SK-N-SH (cell line): ENCODE results near the gene CMA1. TPM values are rescaled to one million over a fixed set of nuclear protein-coding genes. Genes with fewer than 3 reads are reported as not detected.

ENCODE experiments used
- CTCF ChIA-PET: fragments of 300-600, 350-600 bp; formaldehyde crosslinking; extraction: SDS; loops from one replicate; lab custom pipeline; 2021; lab: Yijun Ruan, JAX
- POLR2A ChIA-PET: fragments of 350-600 bp; sonication (Branson Sonifier 250); formaldehyde crosslinking; extraction: SDS; loops from one replicate; lab custom pipeline; 2020; ENCODE audit warnings: antibody characterized with exemption, inconsistent platforms; lab: Yijun Ruan, JAX
- DNase-seq: peaks from one replicate; pipeline ENCODE4 v3.0.0; 2012
- H2AFZ ChIP-seq: fragments of 200-600 bp; sonication (generic); 2 replicates; pipeline ENCODE4 v1.8.1; 2016; ENCODE audit warnings: antibody characterized with exemption, mild to moderate bottlenecking, low read depth
- H3F3A ChIP-seq: fragments of 200-600 bp; sonication (generic); replicated peaks from 2 replicates; pipeline ENCODE3; 2016; ENCODE audit warnings: antibody characterized with exemption, mild to moderate bottlenecking; ENCODE audit not compliant: insufficient read depth
- H3K27ac ChIP-seq, 2 experiments: fragments of 200-500 bp in 1 of 2; fragments of 200-600 bp in 1 of 2; sonication (Bioruptor generic) in 1 of 2; sonication (generic), shearing (Covaris generic) in 1 of 2; 2 replicates each; pipeline versions ENCODE4 v1.5.1 to v1.6.1; 2014 to 2016; ENCODE audit warnings: low read depth in 2 of 2, inconsistent platforms in 1 of 2, low read length in 1 of 2, mild to moderate bottlenecking in 1 of 2, mixed read lengths in 1 of 2
- H3K27me3 ChIP-seq: fragments of 200-600 bp; sonication (generic), shearing (Covaris generic); 2 replicates; pipeline ENCODE4 v1.6.1; 2016; ENCODE audit warnings: mixed run types; ENCODE audit not compliant: insufficient read depth
- H3K36me3 ChIP-seq, 2 experiments: fragments of 200-500 bp in 1 of 2; fragments of 200-600 bp in 1 of 2; sonication (Bioruptor generic) in 1 of 2; sonication (generic) in 1 of 2; replicated peaks in 1 of 2; 2 replicates each; pipeline versions ENCODE3 to v1.5.1; 2014 to 2016; ENCODE audit warnings: low read length in 1 of 2, mild to moderate bottlenecking in 1 of 2; ENCODE audit not compliant: insufficient read depth in 2 of 2, control insufficient read depth in 1 of 2
- H3K4me1 ChIP-seq, 2 experiments: fragments of 200-500 bp in 1 of 2; fragments of 200-600 bp in 1 of 2; sonication (Bioruptor generic) in 1 of 2; sonication (generic), shearing (Covaris generic) in 1 of 2; 2 replicates each; pipeline versions ENCODE4 v1.5.1 to v1.6.1; 2014 to 2016; ENCODE audit warnings: low read depth in 1 of 2, low read length in 1 of 2, mixed run types in 1 of 2; ENCODE audit not compliant: insufficient read depth in 2 of 2, control insufficient read depth in 1 of 2
- H3K4me2 ChIP-seq: fragments of 200-600 bp; sonication (generic), shearing (Covaris generic); 2 replicates; pipeline ENCODE4 v1.6.1; 2017; ENCODE audit warnings: mixed run types
- H3K4me3 ChIP-seq, 2 experiments: fragments of 200-500 bp in 1 of 2; fragments of 200-600 bp in 1 of 2; sonication (Bioruptor generic) in 1 of 2; sonication (generic), shearing (Covaris generic) in 1 of 2; 2 replicates each; pipeline versions ENCODE4 v1.5.1 to v1.8.1; 2014 to 2016; ENCODE audit warnings: low read depth in 2 of 2, inconsistent platforms in 1 of 2, low read length in 1 of 2, mild to moderate bottlenecking in 1 of 2, mixed read lengths in 1 of 2, moderate library complexity in 1 of 2
- H3K79me2 ChIP-seq: fragments of 200-600 bp; sonication (generic); 2 replicates; pipeline ENCODE4 v1.8.1; 2017; ENCODE audit warnings: mild to moderate bottlenecking; ENCODE audit not compliant: insufficient read depth
- H3K9ac ChIP-seq: fragments of 200-600 bp; sonication (generic); 2 replicates; pipeline ENCODE4 v1.6.1; 2017; ENCODE audit warnings: mixed run types
- H3K9me2 ChIP-seq: fragments of 200-600 bp; sonication (generic); 2 replicates; pipeline ENCODE4 v1.6.1; 2017; ENCODE audit warnings: mixed run types
- H3K9me3 ChIP-seq: fragments of 200-600 bp; sonication (generic); 2 replicates; pipeline ENCODE4 v1.6.1; 2017; ENCODE audit warnings: mixed run types, mild to moderate bottlenecking, moderate library complexity
- H4K20me1 ChIP-seq: fragments of 200-600 bp; sonication (generic); 2 replicates; pipeline ENCODE4 v1.6.1; 2017; ENCODE audit warnings: mild to moderate bottlenecking, mixed run types; ENCODE audit not compliant: insufficient read depth
- CTCF ChIP-seq: fragments of 200-600 bp; sonication (generic); IDR thresholded peaks from 2 replicates; pipeline ENCODE4 v1.6.1; 2017; ENCODE audit warnings: antibody characterized with exemption, mild to moderate bottlenecking, moderate library complexity
- ELF1 ChIP-seq: IDR thresholded peaks from 2 replicates; pipeline ENCODE4 v1.4.0; 2012
- EZH2phosphoT487 ChIP-seq: fragments of 200-600 bp; sonication (generic); IDR thresholded peaks from 2 replicates; pipeline ENCODE4 v1.6.1; 2017; ENCODE audit warnings: low read depth, mixed run types, mild to moderate bottlenecking, antibody characterized with exemption, moderate library complexity, borderline replicate concordance
- FOXM1 ChIP-seq: IDR thresholded peaks from 2 replicates; pipeline ENCODE4 v1.4.0; 2012; ENCODE audit warnings: low read depth, mild to moderate bottlenecking
- JUND ChIP-seq: IDR thresholded peaks from 2 replicates; pipeline ENCODE4 v1.4.0; 2012
- MEF2A ChIP-seq: IDR thresholded peaks from 2 replicates; pipeline ENCODE4 v1.4.0; 2012; ENCODE audit warnings: low read depth, borderline replicate concordance
- POLR2AphosphoS5 ChIP-seq: IDR thresholded peaks from 2 replicates; pipeline ENCODE4 v1.6.1; 2012; ENCODE audit warnings: low read depth, low read length
- REST ChIP-seq: IDR thresholded peaks from 2 replicates; pipeline ENCODE4 v1.6.1; 2012; ENCODE audit warnings: mild to moderate bottlenecking, low read depth, low read length, moderate library complexity
- RFX5 ChIP-seq: IDR thresholded peaks from 2 replicates; pipeline ENCODE4 v1.6.1; 2012; ENCODE audit warnings: mild to moderate bottlenecking, improper control_type of control experiment, low read length
- SMC3 ChIP-seq: IDR thresholded peaks from 2 replicates; pipeline ENCODE4 v1.6.1; 2012; ENCODE audit warnings: low read depth, low read length, improper control_type of control experiment
- WGBS: methylation state at CpG from one replicate; pipeline ENCODE4 v1.1.6; 2017; ENCODE audit warnings: low lambda C conversion rate; 5-methylcytosine and 5-hydroxymethylcytosine counted together
- polyA plus RNA-seq, 3 experiments: library from polyadenylated mRNA; depleted of rRNA; stranded (reverse); fragments of >200 nt; gene quantifications; 2 replicates each; pipeline ENCODE4 v1.2.3, GENCODE V29; 2012
- TF ChIP-seq, protein P1 (sequence below): IDR thresholded peaks from 2 replicates; pipeline ENCODE4 v1.4.0; 2012; ENCODE audit warnings: low read depth, borderline replicate concordance
- TF ChIP-seq, protein P2 (sequence below): fragments of 150-350 bp; IDR thresholded peaks from 2 replicates; pipeline ENCODE4 v1.6.1; 2017; ENCODE audit warnings: antibody characterized with exemption, low read length, low read depth, borderline replicate concordance

CMA1 gene
- polyA plus RNA-seq, 1 of the 3 experiments (the other 2 are of a cell fraction), result not detected

DNA sequence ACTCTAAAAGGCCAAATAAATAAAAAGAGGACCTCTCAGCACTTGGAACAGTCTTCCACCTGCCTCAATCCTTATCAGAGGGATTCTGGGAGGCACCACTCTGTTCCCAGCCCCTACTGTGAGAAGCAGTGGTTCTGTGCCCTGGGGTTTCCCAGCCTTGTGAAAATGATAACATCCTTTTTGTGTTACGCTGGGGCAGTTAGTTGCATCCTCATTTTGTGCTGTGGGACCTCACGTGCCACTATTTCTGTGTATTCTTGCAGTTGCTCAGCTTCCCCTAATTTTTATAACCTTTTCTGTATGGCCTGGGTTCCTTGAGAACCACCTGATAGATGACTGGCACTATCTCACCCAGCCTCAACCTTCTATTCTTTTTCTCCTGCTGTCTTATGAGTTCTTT lies 10.8 kb upstream of the CMA1 start:
- no peaks in the 10 kb centered on the region for H3K9me3 ChIP-seq
- H2AFZ ChIP-seq, result no peak overlapping the region
- no peaks in the 10 kb centered on the region for H4K20me1 ChIP-seq
- CTCF ChIA-PET, result no interaction called here
- DNase-seq, result no peak
- H3K4me2 ChIP-seq, result no peak overlapping the region
- no peak overlapping the region for H3K4me3 ChIP-seq
- POLR2A ChIA-PET, result no interaction called here
- no peaks in the 10 kb centered on the region for H3K79me2 ChIP-seq
- no peaks in the 10 kb centered on the region for H3F3A ChIP-seq
- WGBS, result 0% methylated on average over 2 of the region's 2 CpGs
- no peaks in the 10 kb centered on the region for H3K36me3 ChIP-seq
- H3K9me2 ChIP-seq, result no peaks in the 10 kb centered on the region
- TF ChIP-seq JUND (no peak), CTCF (no peak), ELF1 (no peak)
- TF ChIP-seq, protein P1, sequence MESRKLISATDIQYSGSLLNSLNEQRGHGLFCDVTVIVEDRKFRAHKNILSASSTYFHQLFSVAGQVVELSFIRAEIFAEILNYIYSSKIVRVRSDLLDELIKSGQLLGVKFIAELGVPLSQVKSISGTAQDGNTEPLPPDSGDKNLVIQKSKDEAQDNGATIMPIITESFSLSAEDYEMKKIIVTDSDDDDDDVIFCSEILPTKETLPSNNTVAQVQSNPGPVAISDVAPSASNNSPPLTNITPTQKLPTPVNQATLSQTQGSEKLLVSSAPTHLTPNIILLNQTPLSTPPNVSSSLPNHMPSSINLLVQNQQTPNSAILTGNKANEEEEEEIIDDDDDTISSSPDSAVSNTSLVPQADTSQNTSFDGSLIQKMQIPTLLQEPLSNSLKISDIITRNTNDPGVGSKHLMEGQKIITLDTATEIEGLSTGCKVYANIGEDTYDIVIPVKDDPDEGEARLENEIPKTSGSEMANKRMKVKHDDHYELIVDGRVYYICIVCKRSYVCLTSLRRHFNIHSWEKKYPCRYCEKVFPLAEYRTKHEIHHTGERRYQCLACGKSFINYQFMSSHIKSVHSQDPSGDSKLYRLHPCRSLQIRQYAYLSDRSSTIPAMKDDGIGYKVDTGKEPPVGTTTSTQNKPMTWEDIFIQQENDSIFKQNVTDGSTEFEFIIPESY, result no peak
- no peak overlapping the region for H3K27ac ChIP-seq
- H3K4me1 ChIP-seq, result no peaks in the 10 kb centered on the region
- H3K9ac ChIP-seq, result no peak overlapping the region
- no peaks in the 10 kb centered on the region for H3K27me3 ChIP-seq

DNA sequence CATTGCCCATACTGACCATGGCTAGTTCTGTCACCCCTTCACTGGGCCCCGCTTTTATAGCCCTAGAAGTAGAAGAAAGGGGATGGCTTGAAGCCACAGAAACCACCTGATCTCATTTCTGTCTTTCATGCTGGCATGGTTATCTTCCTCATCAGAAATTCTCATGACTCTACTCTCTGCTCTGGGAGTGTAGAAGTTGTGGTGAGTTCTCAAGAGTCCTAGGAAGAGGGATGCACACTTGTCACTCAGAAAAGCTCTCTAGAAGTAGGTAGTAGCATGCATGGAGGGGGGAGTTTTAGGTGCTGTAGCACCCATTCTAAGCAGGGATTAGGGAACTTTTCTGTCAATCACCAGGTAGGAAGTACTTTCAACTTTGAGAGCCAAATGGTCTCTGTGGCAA lies 6.1 kb upstream of the CMA1 start:
- Histone ChIP-seq H3K27me3 (no peaks in the 10 kb centered on the region), H3K4me1 (no peaks in the 10 kb centered on the region), H3K27ac (no peak overlapping the region), H3K79me2 (no peaks in the 10 kb centered on the region), H3K9me2 (no peaks in the 10 kb centered on the region), H4K20me1 (no peaks in the 10 kb centered on the region), H3K4me2 (no peak overlapping the region), H3K9ac (no peak overlapping the region), H2AFZ (no peak overlapping the region), H3K36me3 (no peaks in the 10 kb centered on the region), H3F3A (no peaks in the 10 kb centered on the region), H3K9me3 (no peaks in the 10 kb centered on the region), H3K4me3 (no peak overlapping the region)
- POLR2A ChIA-PET, result no interaction called here
- no peak for DNase-seq
- WGBS, result 10% methylated on average over 1 of the region's 1 CpG
- CTCF ChIA-PET, result no interaction called here
- TF ChIP-seq REST (no peak), POLR2AphosphoS5 (no peak), ELF1 (no peak), MEF2A (no peak), FOXM1 (no peak), RFX5 (no peak), EZH2phosphoT487 (no peak), CTCF (no peak), SMC3 (no peak)
- TF ChIP-seq, protein P1, result no peak
- TF ChIP-seq, protein P2, sequence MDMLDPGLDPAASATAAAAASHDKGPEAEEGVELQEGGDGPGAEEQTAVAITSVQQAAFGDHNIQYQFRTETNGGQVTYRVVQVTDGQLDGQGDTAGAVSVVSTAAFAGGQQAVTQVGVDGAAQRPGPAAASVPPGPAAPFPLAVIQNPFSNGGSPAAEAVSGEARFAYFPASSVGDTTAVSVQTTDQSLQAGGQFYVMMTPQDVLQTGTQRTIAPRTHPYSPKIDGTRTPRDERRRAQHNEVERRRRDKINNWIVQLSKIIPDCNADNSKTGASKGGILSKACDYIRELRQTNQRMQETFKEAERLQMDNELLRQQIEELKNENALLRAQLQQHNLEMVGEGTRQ, result no peak
